HG03066 (cell line): ENCODE measurements around the gene SOX21.
"Not testable (repeated sequence)": the region's sequence is repeated elsewhere in the genome, so short reads cannot be mapped to it uniquely, and the experiment has no call there.

Experiments used
- ATAC-seq: cut with Tn5 transposase; IDR thresholded peaks from one replicate; pipeline ENCODE4 v1.9.1; 2021; ENCODE audit warnings: low read depth; ENCODE audit not compliant: unreplicated experiment

SOX21 gene

DNA sequence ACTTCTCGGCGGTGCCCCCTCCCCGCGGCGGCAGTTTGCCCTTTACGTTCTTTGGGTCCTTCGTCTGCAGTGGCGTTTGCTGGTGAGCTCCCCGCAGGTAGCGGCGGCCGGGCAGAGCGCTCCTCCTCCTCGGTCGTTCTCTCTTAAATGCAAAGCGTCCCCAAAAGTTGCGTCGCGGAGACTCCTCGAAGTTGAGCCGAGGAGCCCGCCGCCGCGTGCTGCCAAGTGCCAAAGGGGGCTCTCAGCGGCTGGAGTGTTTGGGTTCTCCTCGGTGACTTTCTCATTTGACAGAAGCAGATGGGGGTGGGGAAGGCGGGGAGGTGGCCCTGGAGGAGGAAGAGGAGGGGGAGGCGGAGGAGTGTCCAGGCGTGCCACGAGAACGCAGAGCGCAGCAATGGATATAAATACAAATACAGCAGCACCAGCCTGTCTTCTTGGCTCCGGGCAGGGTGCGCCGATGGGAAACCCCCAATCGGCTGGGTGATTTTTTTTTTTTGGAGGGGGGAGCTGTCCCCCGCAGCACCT is at the start of gene SOX21:
TSS of gene SOX21 (minus strand) at position 259 of the 525 bp plus-strand sequence. CDS start 496 bp downstream, outside the sequence.
- no peak for ATAC-seq

DNA sequence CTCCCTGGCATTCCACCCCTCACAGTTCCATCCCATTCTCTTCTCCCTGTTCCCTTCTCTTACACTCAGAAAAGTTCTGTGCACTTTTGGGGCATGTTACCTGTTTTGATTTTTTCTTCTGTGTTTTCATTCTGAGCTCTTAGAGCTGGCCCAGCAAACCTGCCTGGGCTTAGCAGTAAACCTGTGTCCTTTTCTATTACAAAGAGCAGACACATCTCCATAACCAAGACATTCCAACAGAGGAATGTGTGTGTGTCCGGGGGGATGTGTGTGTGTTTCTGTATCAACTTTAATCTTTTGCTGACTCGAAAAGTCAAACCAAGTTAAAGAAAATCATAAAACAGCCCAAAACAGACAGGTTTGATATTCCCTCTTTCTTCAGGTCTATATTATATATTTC is 49.1 kb upstream of the SOX21 start:
- no peak for ATAC-seq

DNA sequence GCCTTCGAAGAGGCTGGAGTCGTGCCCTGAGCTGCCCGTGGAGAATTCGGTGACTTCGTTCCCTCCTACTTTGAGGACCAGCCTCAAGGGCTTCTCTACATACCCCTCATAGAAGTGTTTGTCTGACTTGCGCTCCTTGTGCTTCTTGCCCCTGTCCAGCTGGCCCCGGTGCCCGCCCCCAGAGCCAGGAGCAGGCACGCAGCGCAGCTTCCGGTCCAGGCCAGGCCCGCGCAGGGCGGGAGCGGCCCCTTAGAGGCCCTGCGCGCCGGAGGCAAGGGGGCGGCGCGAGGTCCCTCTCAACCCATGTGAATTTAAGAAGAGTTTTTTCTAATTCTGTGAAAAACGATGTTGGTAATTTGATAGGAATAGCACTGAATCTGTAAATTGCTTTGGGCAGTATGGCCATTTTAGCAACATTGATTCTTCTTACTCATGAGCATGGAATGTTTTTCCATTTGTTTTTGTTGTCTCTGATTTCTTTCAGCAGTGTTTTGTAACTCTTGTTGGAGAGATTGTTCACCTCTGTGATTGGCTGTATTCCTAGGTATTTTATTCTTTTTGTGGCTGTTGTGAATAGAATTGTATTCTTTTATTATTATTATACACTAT is 46.9 kb upstream of the SOX21 start:
- no peak for ATAC-seq

DNA sequence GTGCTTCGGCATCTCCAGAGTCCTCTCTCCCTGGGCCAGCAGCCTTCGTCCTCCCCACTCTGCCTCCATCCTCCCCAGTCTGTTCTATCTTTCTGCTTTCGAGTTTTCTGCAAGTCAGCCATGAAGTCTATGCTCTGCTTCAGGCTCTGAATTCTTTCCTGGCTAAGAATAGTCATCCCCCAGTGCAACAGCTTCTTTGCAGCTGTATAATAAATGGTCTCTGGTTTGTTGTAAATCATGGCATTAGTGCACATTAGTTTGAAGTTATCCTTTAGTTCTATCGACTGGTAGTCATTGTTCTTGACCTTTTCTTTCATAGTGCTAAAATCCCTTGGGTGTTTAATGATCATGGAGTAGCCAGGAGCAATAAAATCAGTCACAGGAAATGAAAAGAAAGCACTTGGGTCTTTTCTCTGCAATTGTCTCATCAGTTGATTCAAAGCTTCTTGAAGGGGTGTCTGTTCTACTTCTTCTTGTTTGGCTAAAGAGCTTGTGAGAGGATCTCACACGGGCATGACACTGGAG is 46.2 kb upstream of the SOX21 start:
- ATAC-seq: no peak

DNA sequence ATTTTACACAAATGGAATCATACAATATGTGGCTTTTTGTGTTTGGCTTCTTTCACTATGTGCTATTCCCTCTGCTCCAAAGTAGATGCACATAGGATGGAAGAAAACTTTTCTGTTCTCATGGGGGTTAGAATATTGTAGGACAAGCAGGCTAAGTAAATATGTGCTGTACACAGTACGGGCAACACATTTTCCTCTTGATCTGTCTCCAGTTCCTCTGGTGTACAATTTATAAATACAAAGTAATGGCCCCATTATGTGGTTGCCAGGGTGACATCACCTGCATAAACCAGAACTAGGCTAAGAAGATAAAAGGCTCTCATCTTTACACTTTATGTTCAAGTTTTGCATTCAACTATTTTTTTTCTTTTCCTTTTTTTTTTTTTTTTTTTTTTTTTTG is 41.0 kb upstream of the SOX21 start:
- ATAC-seq: no peak

DNA sequence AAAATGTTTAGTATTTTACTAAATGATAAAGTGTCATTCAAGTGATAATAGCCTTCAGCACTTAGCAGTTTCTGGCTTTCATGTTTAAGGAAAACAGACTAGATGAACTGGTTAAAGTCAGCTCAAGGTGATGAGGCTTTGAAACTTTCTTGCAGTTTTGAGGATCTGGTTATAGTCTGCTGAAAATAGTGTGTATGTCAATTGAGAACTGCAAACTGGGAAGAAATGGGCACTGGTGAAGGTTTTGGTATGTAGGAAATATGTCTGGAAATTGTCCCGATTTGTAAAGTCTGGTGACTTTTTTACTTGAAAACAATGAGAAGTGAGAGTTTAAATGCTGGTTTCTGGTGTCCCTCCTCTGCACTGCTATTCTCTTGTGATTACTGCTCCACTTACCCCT is 36.8 kb upstream of the SOX21 start:
- no peak for ATAC-seq

DNA sequence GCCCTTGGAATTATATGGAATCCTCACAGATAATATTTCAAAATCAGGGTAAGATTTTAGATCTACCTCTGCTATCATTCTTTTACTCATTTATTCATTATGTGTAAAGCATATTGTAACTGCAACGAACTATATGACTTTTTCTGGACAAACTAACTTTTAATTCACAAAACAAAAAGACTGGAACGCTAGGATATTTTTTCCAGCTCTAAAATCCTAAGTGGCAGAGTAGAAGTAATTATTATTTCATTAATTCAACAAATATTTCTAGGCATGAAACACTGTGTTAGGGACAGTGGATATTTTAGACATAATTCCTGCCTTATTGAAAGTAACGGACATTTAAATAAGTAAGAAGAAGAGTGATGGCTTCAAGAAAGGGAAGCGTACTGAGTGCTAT is 26.9 kb upstream of the SOX21 start:
- no peak for ATAC-seq

DNA sequence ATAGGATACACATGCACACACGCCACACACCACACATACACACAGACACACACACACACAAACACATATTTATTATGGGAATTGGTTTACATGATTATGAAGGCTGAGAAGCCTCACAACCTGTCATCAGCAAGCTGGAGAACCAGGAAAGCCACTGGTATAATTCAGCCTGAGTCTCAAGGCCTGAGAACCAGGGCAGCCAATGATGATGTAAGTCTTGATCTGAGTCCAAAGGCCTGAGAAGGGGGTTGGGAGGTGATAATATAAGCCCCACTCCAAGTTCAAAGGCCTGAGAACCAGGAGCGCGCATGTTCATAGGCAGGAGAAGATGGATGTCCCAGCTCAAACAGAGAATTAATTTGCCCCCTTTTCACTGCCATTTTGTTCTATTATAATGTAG is 18.7 kb upstream of the SOX21 start:
- no peak for ATAC-seq

DNA sequence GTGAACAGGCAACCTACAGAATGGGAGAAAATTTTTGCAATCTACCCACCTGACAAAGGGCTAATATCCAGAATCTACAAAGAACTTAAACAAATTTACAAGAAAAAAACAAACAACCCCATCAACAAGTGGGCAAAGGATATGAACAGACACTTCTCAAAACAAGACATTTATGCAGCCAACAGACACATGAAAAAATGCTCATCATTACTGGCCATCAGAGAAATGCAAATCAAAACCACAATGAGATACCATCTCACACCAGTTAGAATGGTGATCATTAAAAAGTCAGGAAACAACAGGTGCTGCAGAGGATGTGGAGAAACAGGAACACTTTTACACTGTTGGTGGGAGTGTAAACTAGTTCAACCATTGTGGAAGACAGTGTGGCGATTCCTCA is 17.6 kb upstream of the SOX21 start:
- ATAC-seq: not testable (repeated sequence)

DNA sequence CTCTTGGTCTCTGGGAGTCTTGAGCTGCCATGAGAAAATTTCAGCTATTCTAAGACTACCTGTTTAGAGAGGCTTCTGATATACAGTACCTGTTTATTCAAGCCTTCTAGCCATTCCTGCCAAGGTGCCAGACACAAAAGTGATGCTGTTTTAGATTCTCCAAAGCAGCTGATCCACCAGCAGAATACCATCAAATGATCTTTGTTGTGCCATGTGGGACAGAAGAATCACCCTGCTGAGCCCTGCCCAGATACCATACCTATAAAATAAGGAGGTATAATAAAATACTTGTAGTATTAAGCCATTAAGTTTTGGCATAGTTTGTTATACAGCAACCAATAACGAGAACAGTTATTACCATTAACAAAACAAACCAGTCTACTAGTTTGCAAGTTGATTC is 14.1 kb upstream of the SOX21 start:
- no peak for ATAC-seq

DNA sequence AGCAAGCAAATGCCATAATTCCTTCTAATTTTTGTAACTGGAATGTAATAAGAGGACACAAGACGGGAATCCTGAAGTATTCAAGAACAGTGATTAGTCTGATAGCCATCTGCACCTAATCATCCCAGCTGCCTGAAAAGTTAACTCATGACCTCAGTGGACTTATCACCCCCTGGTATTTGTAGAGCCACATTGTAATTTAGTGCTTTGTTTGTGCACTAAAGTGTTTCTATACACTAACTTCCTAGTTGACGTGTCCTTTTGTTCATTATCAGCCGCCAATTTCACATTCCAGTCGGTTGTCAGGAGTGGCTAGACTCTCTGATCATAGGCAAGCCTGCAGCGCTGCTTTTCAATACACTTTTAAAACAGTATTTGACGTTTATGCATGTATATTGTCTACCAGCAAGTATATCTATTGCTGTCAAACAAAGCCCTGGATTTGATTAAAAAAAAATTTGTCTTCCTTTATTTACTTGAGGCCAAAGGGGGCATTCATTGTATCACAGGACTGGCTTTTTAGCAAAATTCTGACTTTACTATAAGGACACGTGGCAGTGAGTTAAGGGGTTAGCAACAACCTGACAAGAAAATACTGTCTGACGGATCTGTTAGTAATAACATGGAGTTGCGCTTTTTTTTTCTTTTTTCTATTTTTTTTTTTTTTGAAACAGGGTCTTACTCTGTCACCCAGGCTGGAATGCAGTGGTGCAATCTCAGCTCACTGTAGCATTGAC is 10.4 kb upstream of the SOX21 start:
- no peak for ATAC-seq

DNA sequence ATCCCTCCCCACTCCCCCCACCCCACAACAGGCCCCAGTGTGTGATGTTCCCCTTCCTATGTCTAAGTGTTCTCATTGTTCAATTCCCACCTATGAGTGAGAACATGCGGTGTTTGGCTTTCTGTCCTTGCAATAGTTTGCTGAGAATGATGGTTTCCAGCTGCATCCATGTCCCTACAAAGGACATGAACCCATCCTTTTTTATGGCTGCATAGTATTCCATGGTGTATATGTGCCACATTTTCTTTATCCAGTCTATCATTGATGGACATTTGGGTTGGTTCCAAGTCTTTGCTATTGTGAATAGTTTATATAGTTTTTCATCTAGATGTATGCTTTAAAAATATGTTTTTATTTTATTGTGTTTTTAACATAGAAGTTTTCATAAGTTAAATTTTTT is 6.4 kb upstream of the SOX21 start:
- not testable (repeated sequence) for ATAC-seq

DNA sequence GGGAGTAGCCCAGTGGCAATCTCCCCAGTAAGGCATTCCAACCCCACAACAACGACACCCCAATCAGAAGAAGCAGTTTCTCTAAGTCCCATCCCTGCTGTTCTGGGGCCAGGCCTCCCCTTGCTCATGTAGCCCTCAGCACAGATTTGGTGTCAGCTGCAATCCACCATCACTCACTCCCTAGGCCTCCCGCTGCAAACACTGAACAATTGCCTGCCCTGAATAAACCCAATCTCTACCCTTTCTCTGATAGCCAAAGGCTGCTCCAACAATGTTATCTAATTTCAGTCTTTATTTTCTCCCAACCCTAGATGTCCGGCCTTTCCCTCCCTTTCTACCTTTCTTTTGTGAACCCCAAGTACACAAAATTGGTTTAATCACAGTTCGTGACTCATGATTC is 5.6 kb upstream of the SOX21 start:
- no peak for ATAC-seq

DNA sequence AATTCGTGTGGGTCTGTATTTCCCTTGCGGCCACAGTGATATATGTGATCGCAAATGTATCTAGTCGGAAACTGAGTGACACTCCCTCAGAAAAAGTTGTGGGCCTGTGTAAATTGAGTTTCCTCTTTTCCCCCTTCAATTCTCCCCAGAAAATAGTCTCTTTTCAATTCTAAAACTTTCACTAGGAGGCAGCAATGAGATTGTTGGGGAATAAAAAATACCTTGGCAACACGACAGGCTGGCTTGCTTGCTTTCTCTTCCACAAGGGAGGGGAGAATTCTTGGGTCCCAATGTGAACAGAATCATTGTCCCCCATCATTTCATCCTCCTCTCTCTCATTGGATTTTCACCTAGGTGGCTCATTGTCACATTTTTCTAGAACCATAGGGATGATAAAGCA is 3.7 kb upstream of the SOX21 start:
- ATAC-seq: no peak

DNA sequence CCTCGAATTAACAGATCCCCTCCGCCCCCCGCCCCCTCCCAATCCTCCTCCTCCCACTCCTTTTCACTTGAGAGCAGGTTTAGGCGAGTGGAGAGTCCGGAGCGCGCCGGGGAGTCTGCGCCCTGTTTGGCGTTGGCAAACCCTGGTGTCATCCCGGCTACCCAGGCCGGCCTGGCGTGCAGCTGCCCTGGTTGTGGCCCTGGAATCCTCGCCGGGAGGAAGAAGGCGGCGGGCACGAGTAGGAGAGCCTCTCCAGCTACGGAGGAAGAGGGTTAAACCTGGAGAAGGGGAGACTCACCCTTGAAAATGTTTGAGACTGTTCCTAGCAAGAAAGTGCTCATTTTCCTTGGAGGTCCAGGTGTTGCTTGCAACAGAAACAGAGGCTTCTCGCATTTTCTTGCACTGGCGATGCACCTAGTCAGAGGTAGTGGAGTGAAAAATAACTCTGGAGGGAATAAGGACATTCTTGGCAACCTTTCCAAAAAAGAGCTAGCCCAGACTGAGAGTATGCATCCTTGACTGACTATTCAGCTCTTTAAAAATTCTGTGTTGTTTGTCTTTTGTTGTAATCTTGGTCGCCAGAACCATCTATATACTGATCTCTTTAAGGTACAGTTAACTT is 1.3 kb upstream of the SOX21 start:
- ATAC-seq: no peak

DNA sequence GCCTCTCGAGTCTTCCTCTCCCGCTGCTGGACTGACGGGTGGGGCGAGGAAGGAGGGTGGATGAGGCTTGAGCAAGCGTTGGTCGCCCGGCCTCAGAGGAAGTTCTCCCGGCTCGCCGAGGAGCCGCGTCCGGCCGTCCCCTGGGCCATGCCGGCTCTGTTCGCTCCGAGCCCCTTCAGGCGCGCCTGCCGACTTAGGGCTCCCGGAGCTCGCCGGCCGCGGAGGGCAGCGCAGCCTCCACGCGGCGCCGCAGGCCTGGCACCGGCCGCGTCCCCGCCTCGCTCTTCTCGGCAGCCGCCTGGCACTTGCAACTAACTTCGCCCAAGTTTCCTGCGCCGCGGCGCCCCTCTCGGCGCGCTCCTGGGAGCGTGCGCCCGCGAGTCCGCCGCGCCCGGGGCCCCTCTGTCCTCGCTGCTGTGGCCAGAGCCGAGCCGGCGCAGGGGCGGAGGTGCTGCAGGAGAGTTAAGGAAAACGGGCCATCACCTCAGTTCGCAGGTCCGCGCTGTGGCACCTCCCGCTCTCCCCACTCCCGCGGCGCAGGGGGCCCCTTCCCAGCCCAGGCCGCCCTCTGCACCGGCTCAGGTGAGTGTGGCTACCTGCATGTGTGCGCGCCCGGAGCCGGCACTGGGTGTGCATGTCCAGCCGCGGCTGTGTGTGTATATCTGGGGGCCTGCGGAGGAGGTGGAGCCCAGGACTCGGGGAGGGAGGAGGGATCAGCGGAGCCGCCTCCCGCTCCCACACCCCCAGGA is 641 bp upstream of the SOX21 start:
- no peak for ATAC-seq

DNA sequence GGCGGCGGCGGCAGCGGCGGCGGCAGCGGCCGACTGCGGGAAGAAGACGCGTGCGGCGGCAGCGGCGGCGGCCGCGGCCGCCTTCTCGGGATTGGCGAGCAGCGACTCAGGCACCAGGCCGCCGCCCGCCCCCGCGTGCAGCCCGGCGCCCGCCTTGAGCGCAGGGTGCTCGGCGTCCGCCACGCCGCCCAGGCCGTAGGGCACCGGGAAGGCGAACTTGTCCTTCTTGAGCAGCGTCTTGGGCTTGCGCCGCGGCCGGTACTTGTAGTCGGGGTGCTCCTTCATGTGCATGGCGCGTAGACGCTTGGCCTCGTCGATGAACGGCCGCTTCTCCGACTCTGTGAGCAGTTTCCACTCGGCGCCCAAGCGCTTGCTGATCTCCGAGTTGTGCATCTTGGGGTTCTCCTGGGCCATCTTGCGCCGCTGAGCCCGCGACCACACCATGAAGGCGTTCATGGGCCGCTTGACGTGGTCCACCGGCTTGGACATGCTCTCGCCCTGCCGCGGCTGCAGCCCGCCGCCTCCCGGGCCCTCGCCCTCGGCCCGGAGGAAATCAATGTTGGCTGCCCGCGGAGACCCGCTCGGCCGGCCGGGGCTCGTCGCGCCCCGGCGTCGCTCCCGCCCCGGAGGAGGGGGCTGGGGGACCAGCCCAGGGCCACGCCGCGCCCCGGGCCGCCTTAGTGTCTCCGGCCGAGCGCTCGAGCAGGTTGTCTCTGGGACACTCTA is 621 bp downstream of the SOX21 start:
- ATAC-seq: no peak

DNA sequence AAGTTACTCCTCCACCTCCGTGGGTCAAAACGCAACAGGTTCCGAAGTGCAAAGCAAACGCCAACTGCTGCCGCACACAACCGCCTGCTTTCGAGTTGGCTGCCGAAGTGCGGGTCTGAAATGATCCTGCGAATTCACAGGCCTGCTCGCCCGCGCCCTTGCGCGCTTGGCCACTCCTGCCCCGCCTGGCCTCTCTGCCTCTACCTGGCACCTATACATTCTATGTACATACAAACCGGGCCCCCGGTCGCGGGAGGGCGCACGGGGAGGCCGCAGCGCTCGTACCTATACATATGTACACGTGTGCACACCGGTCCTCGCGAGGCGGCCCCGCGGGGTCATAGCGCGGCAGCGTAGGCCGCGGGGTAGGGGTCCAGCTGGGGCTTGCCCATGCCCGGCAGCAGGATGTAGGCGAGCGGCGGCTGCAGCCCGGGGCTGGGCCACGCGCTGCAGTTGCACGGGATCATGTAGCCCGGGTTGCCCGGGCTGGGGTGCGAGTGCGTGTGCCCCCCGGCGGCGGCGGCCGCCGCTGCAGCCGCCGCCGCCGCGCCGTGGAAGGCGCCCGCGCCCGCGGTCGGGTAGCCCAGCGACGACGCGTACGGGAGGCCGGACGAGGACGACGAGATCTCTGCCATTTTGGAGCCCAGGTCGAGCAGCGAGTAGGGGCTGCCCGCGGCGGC is 1.3 kb downstream of the SOX21 start:
- ATAC-seq: no peak

DNA sequence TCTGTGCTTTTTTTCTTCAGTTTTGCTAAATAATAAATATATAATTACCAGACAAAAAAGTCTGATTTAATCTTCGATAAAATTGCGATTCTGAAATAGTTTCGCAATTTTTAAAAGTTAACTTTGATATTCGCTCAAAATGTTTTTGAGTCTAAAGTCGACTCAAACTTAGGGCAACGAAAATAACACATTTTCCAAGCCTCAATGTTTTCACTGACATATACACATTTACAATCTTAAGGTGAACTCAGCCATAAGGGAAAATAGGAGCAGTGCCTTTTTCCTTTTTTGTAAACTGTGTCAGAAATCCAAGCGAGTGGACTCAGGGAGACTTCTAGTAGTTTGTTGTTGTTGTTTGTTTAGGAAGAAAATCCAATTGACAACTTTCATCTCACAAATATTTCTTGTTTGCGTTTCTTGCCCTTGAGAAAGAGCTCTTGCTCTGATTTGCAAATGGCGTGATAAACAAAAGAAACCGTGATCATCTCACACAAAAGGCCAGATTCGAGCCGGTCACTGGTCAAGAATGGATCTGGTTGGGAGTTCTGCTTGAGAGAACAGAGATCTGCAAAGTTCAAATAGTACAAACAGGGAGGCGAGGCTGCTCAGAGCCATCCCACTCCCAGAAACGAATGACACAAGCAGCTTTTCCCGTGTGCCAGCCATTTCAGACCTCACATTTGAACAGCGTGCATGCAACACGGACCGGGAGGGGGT is 2.1 kb downstream of the SOX21 start:
- ATAC-seq: no peak
